K562 (cell line): ENCODE data around the gene CREB3L2. TPM values are rescaled to one million over a fixed set of nuclear protein-coding genes. Genes with fewer than 3 reads are reported as not detected.

Experiments used
- CHCHD3 ChIP-seq: fragments of 250-450 bp; sonication (Bioruptor Pico); IDR thresholded peaks from 2 replicates; pipeline ENCODE4 v2.1.2; 2022; ENCODE audit warnings: mild to moderate bottlenecking
- ETV1 ChIP-seq: fragments of 450-650 bp; conservative IDR thresholded peaks from 2 replicates; pipeline ENCODE4 v1.6.1; 2016; ENCODE audit warnings: missing genetic modification characterization, control low read depth, low read depth, missing compliant biosample characterization
- FOXA1 ChIP-seq: fragments of 450-650 bp; IDR thresholded peaks from 2 replicates; pipeline ENCODE4 v1.6.1; 2016; ENCODE audit warnings: mild to moderate bottlenecking, borderline replicate concordance
- KLF6 ChIP-seq: fragments of 250-450 bp; sonication (Bioruptor Pico); IDR thresholded peaks from 2 replicates; pipeline ENCODE4 v1.4.0; 2020; ENCODE audit warnings: mild to moderate bottlenecking, moderate library complexity, borderline replicate concordance
- LEF1 ChIP-seq: fragments of 450-650 bp; IDR thresholded peaks from 2 replicates; pipeline ENCODE4 v1.6.1; 2016; ENCODE audit warnings: mild to moderate bottlenecking
- MAZ ChIP-seq, 2 experiments: fragments of 450-650 bp in 1 of 2; sonication (generic) in 1 of 2; formaldehyde crosslinking; IDR thresholded peaks in 1 of 2; conservative IDR thresholded peaks in 1 of 2; 2 replicates each; pipeline versions ENCODE4 v1.4.0 to v1.5.0; 2020; ENCODE audit warnings: mild to moderate bottlenecking in 1 of 2, missing genetic modification reagents in 1 of 2
- PRMT5 ChIP-seq: sonication (generic); formaldehyde crosslinking; IDR thresholded peaks from 2 replicates; pipeline ENCODE4 v1.5.0; 2020; ENCODE audit warnings: missing genetic modification reagents
- SLC30A9 ChIP-seq: fragments of 250-450 bp; sonication (Bioruptor Pico); IDR thresholded peaks from 2 replicates; pipeline ENCODE4 v1.8.0; 2022; ENCODE audit warnings: mild to moderate bottlenecking, moderate library complexity
- SP2 ChIP-seq: IDR thresholded peaks from 2 replicates; pipeline ENCODE4 v1.6.1; 2011; ENCODE audit warnings: mild to moderate bottlenecking, low read depth, low read length, moderate library complexity; ENCODE audit not compliant: poor library complexity, severe bottlenecking; ENCODE audit errors: extremely low read depth
- TARDBP ChIP-seq: fragments of 450-650 bp; IDR thresholded peaks from 2 replicates; pipeline ENCODE4 v1.6.1; 2016
- XRCC3 ChIP-seq: fragments of 450-650 bp; IDR thresholded peaks from 2 replicates; pipeline ENCODE4 v1.6.1; 2017; ENCODE audit warnings: mild to moderate bottlenecking, moderate library complexity
- YBX1 ChIP-seq: fragments of 450-650 bp; IDR thresholded peaks from 2 replicates; pipeline ENCODE4 v1.7.1; 2016; ENCODE audit warnings: mild to moderate bottlenecking
- ZBED1 ChIP-seq: IDR thresholded peaks from 2 replicates; pipeline ENCODE4 v1.6.1; 2014
- ZFP36 ChIP-seq: fragments of 150-350 bp; IDR thresholded peaks from 2 replicates; pipeline ENCODE4 v1.6.1; 2018; ENCODE audit warnings: low read length, low read depth; ENCODE audit not compliant: partially characterized antibody
- ZKSCAN8 ChIP-seq: fragments of 200-800 bp; sonication (Bioruptor generic); IDR thresholded peaks from 2 replicates; pipeline ENCODE4 v1.6.1; 2016; ENCODE audit warnings: missing genetic modification characterization, missing compliant biosample characterization
- ZNF408 ChIP-seq: fragments of 250-450 bp; sonication (Bioruptor Pico); IDR thresholded peaks from 2 replicates; pipeline ENCODE4 v1.4.0; 2020; ENCODE audit warnings: low read depth, mild to moderate bottlenecking, moderate library complexity
- polyA plus RNA-seq, 8 experiments: library from polyadenylated mRNA; depleted of rRNA in 4 of 8; stranded (reverse) in 5 of 8; unstranded in 3 of 8; fragments of >200 nt; fragmentation: Nextera tagmentation in 2 of 8; fragmentation: Illumina TruSeq in 1 of 8; extraction: Ambion mirVana in 2 of 8; extraction: Trizol in 1 of 8; gene quantifications; 2 replicates each; pipeline versions ENCODE4 v1.2.1 to v1.2.3, GENCODE V29; 2011 to 2014; ENCODE audit warnings: inconsistent platforms in 1 of 8, missing spikeins in 1 of 8
- total RNA-seq, 7 experiments: library from RNA; depleted of rRNA in 6 of 7; stranded (reverse); fragments of >200 nt in 6 of 7; fragmentation: Illumina TruSeq in 2 of 7; extraction: Trizol in 2 of 7; gene quantifications; 2 replicates each; pipeline versions ENCODE4 v1.2.1 to v1.2.3, GENCODE V29; 2011 to 2021; ENCODE audit warnings: low replicate concordance in 1 of 7
- TF ChIP-seq, protein P1 (sequence below): fragments of 250-450 bp; sonication (Bioruptor Pico); IDR thresholded peaks from 2 replicates; pipeline ENCODE4 v1.5.0; 2021
- TF ChIP-seq, protein P2 (sequence below): IDR thresholded peaks from 3 replicates; pipeline ENCODE4 v1.6.1; 2011; ENCODE audit warnings: borderline replicate concordance, mild to moderate bottlenecking, moderate library complexity; ENCODE audit not compliant: insufficient read length; ENCODE audit errors: extremely low read depth
- TF ChIP-seq, protein P3 (sequence below), 2 experiments: IDR thresholded peaks; 2 replicates each; pipeline ENCODE4 v1.6.1; 2012; ENCODE audit warnings: improper control_type of control experiment in 2 of 2, low read depth in 2 of 2, low read length in 2 of 2, borderline replicate concordance in 1 of 2
- TF ChIP-seq, protein P4 (sequence below): sonication (generic); formaldehyde crosslinking; IDR thresholded peaks from 2 replicates; pipeline ENCODE4 v1.8.0; 2023; ENCODE audit warnings: mild to moderate bottlenecking, missing genetic modification reagents
- TF ChIP-seq, protein P5 (sequence below): fragments of 450-650 bp; formaldehyde crosslinking; IDR thresholded peaks from 2 replicates; pipeline ENCODE4 v1.4.0; 2020; ENCODE audit warnings: mild to moderate bottlenecking, mixed read lengths

Gene CREB3L2
- total and polyA plus RNA-seq, 9 of the 15 experiments (the other 6 are each of a cell fraction or from before 2014, with no cell fraction given), result 7.1 to 45.6 (median 15.8) TPM

DNA sequence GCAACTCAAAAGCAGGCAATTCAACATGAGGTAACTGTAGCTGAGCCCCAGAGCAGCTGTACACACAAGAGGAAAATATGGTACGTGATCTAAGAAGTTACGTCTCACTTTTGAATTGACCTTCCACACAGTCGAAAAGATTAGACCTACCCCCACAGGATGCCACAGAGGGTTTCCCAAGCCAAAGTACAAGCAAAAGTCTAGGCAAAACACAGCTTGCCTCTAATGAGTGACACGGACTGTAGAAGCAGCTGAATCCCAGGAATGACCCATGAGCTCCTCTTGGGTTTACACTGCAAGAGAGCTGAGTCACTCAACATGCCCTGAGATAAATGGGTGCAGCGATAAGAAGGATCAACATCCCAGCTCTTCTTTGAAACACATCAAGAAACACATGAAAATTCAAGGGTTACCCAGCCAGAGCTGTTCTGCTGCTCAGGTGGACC is 9.8 kb downstream of the CREB3L2 start (continued):
- TF ChIP-seq MAZ (CRISPR knock-in tag; conservative IDR thresholded peaks at IDR 0.05 in 1 of 2, IDR thresholded peaks at IDR 0.05 in 1 of 2), result 0 out of 4 replicates have a peak, but pooled peaks of 1 of the 2 experiments have one; percentile 9
- no peak for TF ChIP-seq ETV1
- TF ChIP-seq TARDBP, result no peak
- TF ChIP-seq ZBED1, result peak; percentile 73; the same call in 1 of the 2 replicates
- TF ChIP-seq, protein P1, sequence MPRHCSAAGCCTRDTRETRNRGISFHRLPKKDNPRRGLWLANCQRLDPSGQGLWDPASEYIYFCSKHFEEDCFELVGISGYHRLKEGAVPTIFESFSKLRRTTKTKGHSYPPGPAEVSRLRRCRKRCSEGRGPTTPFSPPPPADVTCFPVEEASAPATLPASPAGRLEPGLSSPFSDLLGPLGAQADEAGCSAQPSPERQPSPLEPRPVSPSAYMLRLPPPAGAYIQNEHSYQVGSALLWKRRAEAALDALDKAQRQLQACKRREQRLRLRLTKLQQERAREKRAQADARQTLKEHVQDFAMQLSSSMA, result no peak
- peak; percentile 43 for TF ChIP-seq ZFP36
- no peak for TF ChIP-seq FOXA1
- no peak for TF ChIP-seq PRMT5 (CRISPR knock-in tag)
- TF ChIP-seq ZNF408, result no peak
- no peak for TF ChIP-seq YBX1
- TF ChIP-seq, protein P2, sequence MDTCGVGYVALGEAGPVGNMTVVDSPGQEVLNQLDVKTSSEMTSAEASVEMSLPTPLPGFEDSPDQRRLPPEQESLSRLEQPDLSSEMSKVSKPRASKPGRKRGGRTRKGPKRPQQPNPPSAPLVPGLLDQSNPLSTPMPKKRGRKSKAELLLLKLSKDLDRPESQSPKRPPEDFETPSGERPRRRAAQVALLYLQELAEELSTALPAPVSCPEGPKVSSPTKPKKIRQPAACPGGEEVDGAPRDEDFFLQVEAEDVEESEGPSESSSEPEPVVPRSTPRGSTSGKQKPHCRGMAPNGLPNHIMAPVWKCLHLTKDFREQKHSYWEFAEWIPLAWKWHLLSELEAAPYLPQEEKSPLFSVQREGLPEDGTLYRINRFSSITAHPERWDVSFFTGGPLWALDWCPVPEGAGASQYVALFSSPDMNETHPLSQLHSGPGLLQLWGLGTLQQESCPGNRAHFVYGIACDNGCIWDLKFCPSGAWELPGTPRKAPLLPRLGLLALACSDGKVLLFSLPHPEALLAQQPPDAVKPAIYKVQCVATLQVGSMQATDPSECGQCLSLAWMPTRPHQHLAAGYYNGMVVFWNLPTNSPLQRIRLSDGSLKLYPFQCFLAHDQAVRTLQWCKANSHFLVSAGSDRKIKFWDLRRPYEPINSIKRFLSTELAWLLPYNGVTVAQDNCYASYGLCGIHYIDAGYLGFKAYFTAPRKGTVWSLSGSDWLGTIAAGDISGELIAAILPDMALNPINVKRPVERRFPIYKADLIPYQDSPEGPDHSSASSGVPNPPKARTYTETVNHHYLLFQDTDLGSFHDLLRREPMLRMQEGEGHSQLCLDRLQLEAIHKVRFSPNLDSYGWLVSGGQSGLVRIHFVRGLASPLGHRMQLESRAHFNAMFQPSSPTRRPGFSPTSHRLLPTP, result no peak
- TF ChIP-seq, protein P3, sequence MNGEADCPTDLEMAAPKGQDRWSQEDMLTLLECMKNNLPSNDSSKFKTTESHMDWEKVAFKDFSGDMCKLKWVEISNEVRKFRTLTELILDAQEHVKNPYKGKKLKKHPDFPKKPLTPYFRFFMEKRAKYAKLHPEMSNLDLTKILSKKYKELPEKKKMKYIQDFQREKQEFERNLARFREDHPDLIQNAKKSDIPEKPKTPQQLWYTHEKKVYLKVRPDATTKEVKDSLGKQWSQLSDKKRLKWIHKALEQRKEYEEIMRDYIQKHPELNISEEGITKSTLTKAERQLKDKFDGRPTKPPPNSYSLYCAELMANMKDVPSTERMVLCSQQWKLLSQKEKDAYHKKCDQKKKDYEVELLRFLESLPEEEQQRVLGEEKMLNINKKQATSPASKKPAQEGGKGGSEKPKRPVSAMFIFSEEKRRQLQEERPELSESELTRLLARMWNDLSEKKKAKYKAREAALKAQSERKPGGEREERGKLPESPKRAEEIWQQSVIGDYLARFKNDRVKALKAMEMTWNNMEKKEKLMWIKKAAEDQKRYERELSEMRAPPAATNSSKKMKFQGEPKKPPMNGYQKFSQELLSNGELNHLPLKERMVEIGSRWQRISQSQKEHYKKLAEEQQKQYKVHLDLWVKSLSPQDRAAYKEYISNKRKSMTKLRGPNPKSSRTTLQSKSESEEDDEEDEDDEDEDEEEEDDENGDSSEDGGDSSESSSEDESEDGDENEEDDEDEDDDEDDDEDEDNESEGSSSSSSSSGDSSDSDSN (IDR thresholded peaks at IDR 0.05; ENCODE audit: borderline replicate concordance in 1 of 2, low read depth in 2 of 2, low read length in 2 of 2), result no peak
- TF ChIP-seq ZKSCAN8 (CRISPR knock-in tag), result peak; percentile 86
- TF ChIP-seq SP2, result no peak
- no peak for TF ChIP-seq CHCHD3 (CRISPR knock-in tag)
- peak; percentile 67 for TF ChIP-seq LEF1
- TF ChIP-seq, protein P4, sequence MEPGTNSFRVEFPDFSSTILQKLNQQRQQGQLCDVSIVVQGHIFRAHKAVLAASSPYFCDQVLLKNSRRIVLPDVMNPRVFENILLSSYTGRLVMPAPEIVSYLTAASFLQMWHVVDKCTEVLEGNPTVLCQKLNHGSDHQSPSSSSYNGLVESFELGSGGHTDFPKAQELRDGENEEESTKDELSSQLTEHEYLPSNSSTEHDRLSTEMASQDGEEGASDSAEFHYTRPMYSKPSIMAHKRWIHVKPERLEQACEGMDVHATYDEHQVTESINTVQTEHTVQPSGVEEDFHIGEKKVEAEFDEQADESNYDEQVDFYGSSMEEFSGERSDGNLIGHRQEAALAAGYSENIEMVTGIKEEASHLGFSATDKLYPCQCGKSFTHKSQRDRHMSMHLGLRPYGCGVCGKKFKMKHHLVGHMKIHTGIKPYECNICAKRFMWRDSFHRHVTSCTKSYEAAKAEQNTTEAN (CRISPR knock-in tag), result no peak
- no peak for TF ChIP-seq SLC30A9 (CRISPR knock-in tag)
- peak; percentile 1; the same call in 1 of the 2 replicates for TF ChIP-seq KLF6 (CRISPR knock-in tag)
- TF ChIP-seq, protein P5, sequence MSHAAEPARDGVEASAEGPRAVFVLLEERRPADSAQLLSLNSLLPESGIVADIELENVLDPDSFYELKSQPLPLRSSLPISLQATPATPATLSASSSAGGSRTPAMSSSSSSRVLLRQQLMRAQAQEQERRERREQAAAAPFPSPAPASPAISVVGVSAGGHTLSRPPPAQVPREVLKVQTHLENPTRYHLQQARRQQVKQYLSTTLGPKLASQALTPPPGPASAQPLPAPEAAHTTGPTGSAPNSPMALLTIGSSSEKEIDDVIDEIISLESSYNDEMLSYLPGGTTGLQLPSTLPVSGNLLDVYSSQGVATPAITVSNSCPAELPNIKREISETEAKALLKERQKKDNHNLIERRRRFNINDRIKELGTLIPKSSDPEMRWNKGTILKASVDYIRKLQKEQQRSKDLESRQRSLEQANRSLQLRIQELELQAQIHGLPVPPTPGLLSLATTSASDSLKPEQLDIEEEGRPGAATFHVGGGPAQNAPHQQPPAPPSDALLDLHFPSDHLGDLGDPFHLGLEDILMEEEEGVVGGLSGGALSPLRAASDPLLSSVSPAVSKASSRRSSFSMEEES, result no peak
- TF ChIP-seq XRCC3, result no peak
